ENCODE measurements around the gene ST6GALNAC3. TPM values are rescaled to one million over a fixed set of nuclear protein-coding genes. Genes with fewer than 3 reads are reported as not detected.

Gene ST6GALNAC3
- total RNA-seq, 1 donor from 2014 or later = 4.7 TPM

GRCh38 chr1:76581712-76582111 is 507.2 kb downstream of the ST6GALNAC3 start:
- DNase-seq (ENCODE audit: low spot score) = no peak
- Mint-ChIP-seq H3K4me1 (ENCODE audit: low read depth) (peaks cover 6% of the 10 kb centered on the region), H3K9me3 (ENCODE audit: low read depth) (no peaks in the 10 kb centered on the region), H3K27ac (ENCODE audit: unreplicated experiment) (no peak overlapping the region), H3K36me3 (ENCODE audit: low read depth) (no peaks in the 10 kb centered on the region), H3K4me3 (ENCODE audit: unreplicated experiment) (no peak overlapping the region), H3K27me3 (ENCODE audit: low read depth) (no peaks in the 10 kb centered on the region)
- TF ChIP-seq CTCF (IDR thresholded peaks at IDR 0.05) = no peak

GRCh38 chr1:76583235-76583868 is 508.8 kb downstream of the ST6GALNAC3 start:
- Mint-ChIP-seq H3K4me1 (ENCODE audit: low read depth) (peaks cover 6% of the 10 kb centered on the region), H3K27me3 (ENCODE audit: low read depth) (no peaks in the 10 kb centered on the region), H3K4me3 (ENCODE audit: unreplicated experiment) (no peak overlapping the region), H3K27ac (ENCODE audit: unreplicated experiment) (no peak overlapping the region), H3K9me3 (ENCODE audit: low read depth) (no peaks in the 10 kb centered on the region), H3K36me3 (ENCODE audit: low read depth) (no peaks in the 10 kb centered on the region)
- DNase-seq (ENCODE audit: low spot score) = no peak
- no peak for TF ChIP-seq CTCF (IDR thresholded peaks at IDR 0.05)

- no peaks in the 10 kb centered on the region for H3K27me3 Mint-ChIP-seq (ENCODE audit: low read depth)
- no peak for DNase-seq (ENCODE audit: low spot score)
- H3K36me3 Mint-ChIP-seq (ENCODE audit: low read depth) = no peaks in the 10 kb centered on the region
- no peaks in the 10 kb centered on the region for H3K9me3 Mint-ChIP-seq (ENCODE audit: low read depth)
- no peak overlapping the region for H3K4me3 Mint-ChIP-seq (ENCODE audit: unreplicated experiment)
- H3K4me1 Mint-ChIP-seq (ENCODE audit: low read depth) = peaks cover 6% of the 10 kb centered on the region
- no peak for TF ChIP-seq CTCF (IDR thresholded peaks at IDR 0.05)
- H3K27ac Mint-ChIP-seq (ENCODE audit: unreplicated experiment) = no peak overlapping the region
Measured at GRCh38 chr1:76583875-76584477, 509.4 kb downstream of the ST6GALNAC3 start.

GRCh38 chr1:76585980-76586674 is 511.6 kb downstream of the ST6GALNAC3 start:
- no peak overlapping the region for H3K4me3 Mint-ChIP-seq (ENCODE audit: unreplicated experiment)
- H3K36me3 Mint-ChIP-seq (ENCODE audit: low read depth) = no peaks in the 10 kb centered on the region
- TF ChIP-seq CTCF (IDR thresholded peaks at IDR 0.05) = no peak
- H3K9me3 Mint-ChIP-seq (ENCODE audit: low read depth) = no peaks in the 10 kb centered on the region
- DNase-seq (ENCODE audit: low spot score) = no peak
- H3K4me1 Mint-ChIP-seq (ENCODE audit: low read depth) = peaks cover 6% of the 10 kb centered on the region
- no peaks in the 10 kb centered on the region for H3K27me3 Mint-ChIP-seq (ENCODE audit: low read depth)
- H3K27ac Mint-ChIP-seq (ENCODE audit: unreplicated experiment) = no peak overlapping the region

- no peak overlapping the region for H3K27ac Mint-ChIP-seq (ENCODE audit: unreplicated experiment)
Measured at GRCh38 chr1:76587212-76587611, 512.7 kb downstream of the ST6GALNAC3 start.

More at GRCh38 chr1:76587212-76587611, 512.7 kb downstream of the ST6GALNAC3 start:
- no peaks in the 10 kb centered on the region for H3K27me3 Mint-ChIP-seq (ENCODE audit: low read depth)
- DNase-seq (ENCODE audit: low spot score) = no peak
- no peaks in the 10 kb centered on the region for H3K36me3 Mint-ChIP-seq (ENCODE audit: low read depth)
- no peak overlapping the region for H3K4me3 Mint-ChIP-seq (ENCODE audit: unreplicated experiment)
- no peak for TF ChIP-seq CTCF (IDR thresholded peaks at IDR 0.05)
- H3K4me1 Mint-ChIP-seq (ENCODE audit: low read depth) = peaks cover 6% of the 10 kb centered on the region
- H3K9me3 Mint-ChIP-seq (ENCODE audit: low read depth) = no peaks in the 10 kb centered on the region
